ENCODE data around the gene ZNF385C.

The ZNF385C gene

GRCh38 chr17:41985919-41986318, 112.4 kb downstream of the ZNF385C start:
- Histone ChIP-seq H3K9ac (ENCODE audit: low read depth, low read length) (no peak overlapping the region), H3K4me3 (ENCODE audit: low read length) (no peak overlapping the region), H3K27me3 (ENCODE audit: control insufficient read depth, insufficient read depth, low read length) (no peaks in the 10 kb centered on the region), H3K9me3 (replicated peaks; ENCODE audit: low read length) (no peaks in the 10 kb centered on the region), H3K4me1 (ENCODE audit: control insufficient read depth, insufficient read depth, low read length) (peaks cover 2% of the 10 kb centered on the region), H3K36me3 (ENCODE audit: insufficient read depth, low read length) (peaks cover 87% of the 10 kb centered on the region), H3K4me2 (ENCODE audit: low read length) (no peak overlapping the region)

GRCh38 chr17:41984454-41984853, 113.8 kb downstream of the ZNF385C start:
- no peaks in the 10 kb centered on the region for H3K27me3 ChIP-seq (ENCODE audit: control insufficient read depth, insufficient read depth, low read length)
- no peak overlapping the region for H3K4me3 ChIP-seq (ENCODE audit: low read length)
- H3K9me3 ChIP-seq (replicated peaks; ENCODE audit: low read length): no peaks in the 10 kb centered on the region
- no peak overlapping the region for H3K4me2 ChIP-seq (ENCODE audit: low read length)
- H3K36me3 ChIP-seq (ENCODE audit: insufficient read depth, low read length): peaks cover 84% of the 10 kb centered on the region
- peaks cover 2% of the 10 kb centered on the region for H3K4me1 ChIP-seq (ENCODE audit: control insufficient read depth, insufficient read depth, low read length)
- no peak overlapping the region for H3K9ac ChIP-seq (ENCODE audit: low read depth, low read length)

- H3K4me3 ChIP-seq (ENCODE audit: low read length): no peak overlapping the region
- peaks cover 2% of the 10 kb centered on the region for H3K4me1 ChIP-seq (ENCODE audit: control insufficient read depth, insufficient read depth, low read length)
- H3K9ac ChIP-seq (ENCODE audit: low read depth, low read length): no peak overlapping the region
- H3K4me2 ChIP-seq (ENCODE audit: low read length): no peak overlapping the region
- H3K9me3 ChIP-seq (replicated peaks; ENCODE audit: low read length): no peaks in the 10 kb centered on the region
- peaks cover 76% of the 10 kb centered on the region for H3K36me3 ChIP-seq (ENCODE audit: insufficient read depth, low read length)
- H3K27me3 ChIP-seq (ENCODE audit: control insufficient read depth, insufficient read depth, low read length): no peaks in the 10 kb centered on the region
Observed at GRCh38 chr17:41982026-41982760, 116.1 kb downstream of the ZNF385C start.

- no peak overlapping the region for H3K4me3 ChIP-seq (ENCODE audit: low read length)
- no peaks in the 10 kb centered on the region for H3K27me3 ChIP-seq (ENCODE audit: control insufficient read depth, insufficient read depth, low read length)
- H3K9me3 ChIP-seq (replicated peaks; ENCODE audit: low read length): no peaks in the 10 kb centered on the region
- peaks cover 25% of the 10 kb centered on the region for H3K4me1 ChIP-seq (ENCODE audit: control insufficient read depth, insufficient read depth, low read length)
- peaks cover 83% of the 10 kb centered on the region for H3K36me3 ChIP-seq (ENCODE audit: insufficient read depth, low read length)
- no peak overlapping the region for H3K4me2 ChIP-seq (ENCODE audit: low read length)
- no peak overlapping the region for H3K9ac ChIP-seq (ENCODE audit: low read depth, low read length)
Observed at GRCh38 chr17:41977991-41978390, 120.3 kb downstream of the ZNF385C start.

- Histone ChIP-seq H3K4me3 (ENCODE audit: low read length) (no peak overlapping the region), H3K9me3 (replicated peaks; ENCODE audit: low read length) (no peaks in the 10 kb centered on the region), H3K27me3 (ENCODE audit: control insufficient read depth, insufficient read depth, low read length) (no peaks in the 10 kb centered on the region), H3K4me2 (ENCODE audit: low read length) (peak overlapping the region; percentile 30), H3K9ac (ENCODE audit: low read depth, low read length) (peak overlapping the region; percentile 36), H3K4me1 (ENCODE audit: control insufficient read depth, insufficient read depth, low read length) (peaks cover 29% of the 10 kb centered on the region), H3K36me3 (ENCODE audit: insufficient read depth, low read length) (peaks cover 84% of the 10 kb centered on the region)
Observed at GRCh38 chr17:41976142-41976768, 122.0 kb downstream of the ZNF385C start.

Data from skeletal muscle satellite cell (primary cell).